Kidney epithelial cell (primary cell): Measurements from ENCODE around the gene NAT10. TPM values are rescaled to one million over a fixed set of nuclear protein-coding genes. Genes with fewer than 3 reads are reported as not detected.

Experiments
- DNase-seq: peaks from one replicate; pipeline ENCODE4 v3.0.0-alpha.2; 2010; ENCODE audit warnings: low read depth
- H3K27me3 ChIP-seq: 2 replicates; pipeline ENCODE4 v1.6.0; 2011; ENCODE audit warnings: low read length; ENCODE audit not compliant: control insufficient read depth, insufficient read depth
- H3K36me3 ChIP-seq: 2 replicates; pipeline ENCODE4 v1.5.1; 2011; ENCODE audit warnings: low read length; ENCODE audit not compliant: control insufficient read depth, insufficient read depth
- H3K4me3 ChIP-seq: 2 replicates; pipeline ENCODE4 v1.5.1; 2011; ENCODE audit warnings: low read depth, mild to moderate bottlenecking, control low read depth, low read length
- CTCF ChIP-seq: IDR thresholded peaks from 2 replicates; pipeline ENCODE4 v1.5.1; 2011; ENCODE audit warnings: mild to moderate bottlenecking, moderate library complexity, low read length, control low read depth, inconsistent platforms; ENCODE audit not compliant: insufficient read depth, poor library complexity, severe bottlenecking
- total RNA-seq: library from RNA; depleted of rRNA; stranded (reverse); fragments of >200 nt; gene quantifications from 2 replicates; pipeline ENCODE4 v1.2.3, GENCODE V29; 2015

Gene NAT10
- total RNA-seq, 1 donor from 2014 or later: 21.7 TPM

DNA sequence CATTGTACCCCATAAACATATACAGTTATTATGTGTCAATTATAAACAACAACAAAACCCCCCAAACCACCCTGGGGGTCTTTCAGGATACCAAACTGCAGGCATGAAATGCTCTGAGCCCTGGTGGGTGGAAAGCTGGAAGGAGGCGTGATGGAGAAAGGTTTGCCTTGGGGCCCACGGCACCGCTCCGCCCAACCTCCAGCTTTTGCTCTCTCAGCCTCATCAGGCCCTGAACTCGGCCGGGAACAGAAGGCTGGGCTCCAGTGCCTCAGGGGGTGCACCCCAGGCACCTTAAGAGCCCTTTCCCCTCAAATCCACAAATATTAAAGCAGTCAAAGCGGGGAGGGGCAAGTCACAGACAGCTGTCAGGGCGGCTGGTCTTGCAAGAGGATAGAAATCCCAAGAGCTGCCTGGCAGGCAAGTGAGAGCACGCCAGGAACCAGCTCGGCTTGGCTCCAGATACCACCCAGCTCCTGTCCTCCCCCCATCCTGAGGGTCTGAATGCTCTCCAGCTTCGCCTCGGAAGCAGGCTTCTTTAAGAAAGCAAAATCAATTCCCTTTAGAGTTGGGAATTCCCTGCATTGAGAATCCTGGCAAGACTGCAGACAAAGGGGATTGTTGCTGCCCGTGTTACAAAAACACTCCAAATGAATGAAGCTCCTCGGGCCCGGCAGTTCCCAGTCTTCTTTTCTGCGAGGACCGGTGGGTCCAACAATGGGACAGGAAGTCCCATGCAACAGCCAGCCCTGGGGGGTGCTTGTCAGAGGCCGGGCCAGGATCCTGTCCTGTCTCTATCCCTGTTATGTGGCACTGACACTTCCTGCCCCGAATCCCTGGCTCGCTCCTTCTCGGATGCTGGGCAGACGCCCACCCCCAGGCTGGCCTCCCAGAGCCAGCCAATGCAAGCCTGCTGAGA, 80.8 kb downstream of the NAT10 start:
- no peak for DNase-seq
- Histone ChIP-seq H3K36me3 (no peaks in the 10 kb centered on the region), H3K4me3 (no peak overlapping the region), H3K27me3 (no peaks in the 10 kb centered on the region)
- TF ChIP-seq CTCF: no peak

DNA sequence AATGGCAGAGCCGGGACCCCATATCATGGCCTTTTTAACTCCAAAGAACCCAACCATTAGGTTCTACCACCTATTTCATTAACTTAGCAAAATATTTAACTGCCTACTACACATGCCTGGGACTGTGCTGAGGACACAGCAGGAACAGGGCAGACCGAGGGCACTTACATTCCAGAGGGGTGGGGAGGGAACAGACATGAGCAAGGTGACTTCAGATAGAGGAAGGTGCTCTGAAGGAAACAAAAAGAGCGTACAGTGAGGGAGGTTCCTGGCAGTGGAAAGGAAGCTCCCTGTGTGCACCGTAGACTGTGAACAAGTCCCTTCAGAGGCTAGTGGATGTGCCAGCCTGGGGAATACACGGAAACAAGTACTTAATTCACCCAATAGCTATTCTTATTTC, 82.8 kb downstream of the NAT10 start:
- Histone ChIP-seq H3K36me3 (no peaks in the 10 kb centered on the region), H3K27me3 (no peaks in the 10 kb centered on the region), H3K4me3 (no peak overlapping the region)
- DNase-seq: no peak
- no peak for TF ChIP-seq CTCF

DNA sequence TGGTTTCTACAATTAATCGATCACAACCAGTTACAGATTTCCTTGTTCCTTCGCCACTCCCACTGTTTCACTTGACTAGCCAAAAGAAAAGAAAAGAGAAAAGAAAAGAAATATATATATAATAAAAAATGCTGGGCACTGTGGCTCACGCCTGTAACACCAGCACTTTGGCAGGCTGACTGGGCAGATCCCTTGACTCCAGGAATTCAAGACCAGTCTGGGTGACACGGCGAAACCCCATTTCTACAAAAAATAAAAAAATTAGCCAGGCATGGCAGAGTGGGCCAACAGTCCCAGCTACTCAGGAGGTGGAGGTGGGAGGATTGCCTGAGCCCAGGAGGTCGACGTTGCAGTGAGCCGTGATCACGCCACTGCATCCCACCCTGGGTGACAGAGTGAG, 83.8 kb downstream of the NAT10 start:
- Histone ChIP-seq H3K36me3 (no peaks in the 10 kb centered on the region), H3K4me3 (no peak overlapping the region), H3K27me3 (no peaks in the 10 kb centered on the region)
- TF ChIP-seq CTCF: no peak
- no peak for DNase-seq

GRCh38 chr11:34190192-34191139, 85.0 kb downstream of the NAT10 start:
- Histone ChIP-seq H3K27me3 (no peaks in the 10 kb centered on the region), H3K36me3 (no peaks in the 10 kb centered on the region), H3K4me3 (no peak overlapping the region)
- no peak for TF ChIP-seq CTCF
- no peak for DNase-seq

- H3K27me3 ChIP-seq: no peaks in the 10 kb centered on the region
- TF ChIP-seq CTCF: no peak
- no peak for DNase-seq
- H3K4me3 ChIP-seq: no peak overlapping the region
- no peaks in the 10 kb centered on the region for H3K36me3 ChIP-seq
Measured at GRCh38 chr11:34191578-34191977, 86.1 kb downstream of the NAT10 start.
